GM12865 (cell line): Measurements from ENCODE around the gene IFI44L.

Experiments
- DNase-seq: peaks from one replicate; pipeline ENCODE4 v3.0.0; 2010; ENCODE audit warnings: low read depth
- H3K4me3 ChIP-seq: 2 replicates; pipeline ENCODE4 v1.5.1; 2011; ENCODE audit warnings: mild to moderate bottlenecking, low read depth, low read length, control low read depth
- CTCF ChIP-seq: IDR thresholded peaks from 2 replicates; pipeline ENCODE4 v1.5.1; 2011; ENCODE audit warnings: low read length, control low read depth, low read depth, inconsistent platforms; ENCODE audit not compliant: insufficient read depth; ENCODE audit errors: missing control alignments

The IFI44L gene

DNA sequence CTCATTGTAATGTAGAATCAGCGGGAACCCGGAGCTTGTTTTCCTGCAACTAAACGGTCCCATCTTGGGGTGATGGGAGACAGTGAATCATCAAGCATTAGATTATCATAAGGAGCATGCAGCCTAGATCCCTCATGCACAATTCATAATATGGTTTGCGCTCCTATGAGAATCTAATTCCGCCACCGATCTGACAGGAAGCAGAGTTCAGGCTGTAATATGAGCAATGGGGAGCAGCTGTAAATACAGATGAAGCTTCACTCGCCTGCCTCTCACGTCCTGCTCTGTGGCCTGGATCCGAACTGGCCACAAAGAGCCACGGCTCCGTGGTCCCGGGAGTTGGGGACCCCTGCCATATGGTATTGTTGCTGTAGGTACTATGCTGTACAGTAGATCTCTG lies 31.0 kb downstream of the IFI44L start:
- H3K4me3 ChIP-seq, result peak overlapping the region; percentile 81
- TF ChIP-seq CTCF, result no peak
- no peak for DNase-seq

DNA sequence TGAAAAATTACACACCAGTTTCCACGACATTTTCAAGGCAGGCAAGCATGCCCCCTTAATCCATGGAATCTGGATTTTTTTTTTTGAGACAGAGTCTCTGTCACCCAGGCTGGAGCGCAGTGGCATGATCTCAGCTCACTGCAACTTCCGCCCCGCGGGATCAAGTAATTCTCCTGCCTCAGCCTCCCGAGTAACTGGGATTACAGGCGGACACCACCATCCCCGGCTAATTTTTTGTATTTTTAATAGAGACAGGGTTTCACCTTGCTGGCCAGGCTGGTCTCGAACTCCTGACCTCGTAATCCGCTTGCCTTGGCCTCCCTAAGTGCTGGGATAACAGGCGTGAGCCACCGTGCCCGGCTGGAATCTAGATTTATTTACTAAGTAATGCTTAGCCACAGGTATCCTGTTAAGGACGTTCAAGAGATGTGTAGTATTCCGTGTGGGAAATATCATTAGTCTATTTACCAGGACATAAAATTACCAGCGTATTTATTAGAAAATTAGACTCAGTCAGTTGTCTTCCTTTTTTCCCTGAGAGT lies 31.8 kb downstream of the IFI44L start:
- H3K4me3 ChIP-seq, result peak overlapping the region; percentile 81
- TF ChIP-seq CTCF, result no peak
- DNase-seq, result no peak

GRCh38 chr1:78658901-78659300 lies 38.7 kb downstream of the IFI44L start:
- H3K4me3 ChIP-seq, result no peak overlapping the region
- no peak for TF ChIP-seq CTCF
- no peak for DNase-seq

DNA sequence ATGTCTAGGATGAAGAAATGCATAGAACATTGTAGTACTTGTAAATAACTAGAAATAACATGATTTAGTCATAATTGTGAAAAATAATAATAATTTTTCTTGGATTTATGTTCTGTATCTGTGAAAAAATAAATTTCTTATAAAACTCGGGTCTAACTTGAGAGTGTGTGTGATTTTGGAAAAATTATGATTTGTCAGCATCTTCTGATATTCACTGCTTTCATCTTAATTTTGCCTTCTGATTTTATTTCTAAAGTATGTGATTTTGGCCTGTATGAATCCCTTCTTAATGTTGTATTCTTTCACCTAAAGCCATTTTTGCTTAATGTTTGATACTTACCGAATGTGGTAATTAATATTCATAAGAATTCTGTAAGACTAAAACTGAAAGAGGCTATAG lies 43.7 kb downstream of the IFI44L start:
- TF ChIP-seq CTCF, result no peak
- no peak for DNase-seq
- H3K4me3 ChIP-seq, result no peak overlapping the region

DNA sequence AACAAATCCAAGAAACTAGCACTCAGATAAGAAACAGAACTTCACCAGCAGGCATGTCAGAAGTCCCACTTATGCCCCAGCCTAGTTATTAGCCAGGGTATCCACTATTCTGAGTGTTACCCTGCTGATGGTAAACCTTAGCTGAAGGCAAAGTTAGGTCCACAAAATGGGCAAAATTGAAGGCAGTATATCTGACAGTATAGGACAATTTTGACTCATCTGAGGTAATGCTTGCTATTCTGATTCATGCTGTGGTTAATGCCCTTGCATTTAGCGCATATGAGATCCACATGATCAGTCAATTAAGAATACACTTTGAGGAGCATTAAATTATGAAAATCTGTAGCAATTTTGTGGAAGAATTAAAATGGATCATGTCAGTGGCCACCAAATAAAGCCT lies 44.5 kb downstream of the IFI44L start:
- TF ChIP-seq CTCF, result no peak
- H3K4me3 ChIP-seq, result no peak overlapping the region
- DNase-seq, result no peak

DNA sequence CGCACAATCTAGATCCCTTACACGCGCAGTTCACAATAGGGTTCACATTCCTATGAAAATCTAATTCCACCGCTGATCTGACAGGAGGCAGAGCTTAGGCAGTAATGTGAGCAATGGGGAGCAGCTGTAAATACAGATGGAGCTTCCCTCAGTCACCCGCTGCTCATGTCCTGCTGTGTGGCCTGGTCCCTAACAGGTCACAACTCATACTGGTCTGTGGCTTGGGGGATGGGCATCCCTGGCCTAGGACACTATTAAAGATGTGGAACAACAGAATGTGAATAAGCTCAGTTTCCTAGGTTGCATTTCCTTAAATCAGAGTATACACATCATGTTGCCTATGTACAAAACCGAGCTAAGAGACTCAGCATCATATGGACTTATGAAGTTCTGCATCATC lies 45.6 kb downstream of the IFI44L start:
- no peak for TF ChIP-seq CTCF
- DNase-seq, result no peak
- H3K4me3 ChIP-seq, result no peak overlapping the region

DNA sequence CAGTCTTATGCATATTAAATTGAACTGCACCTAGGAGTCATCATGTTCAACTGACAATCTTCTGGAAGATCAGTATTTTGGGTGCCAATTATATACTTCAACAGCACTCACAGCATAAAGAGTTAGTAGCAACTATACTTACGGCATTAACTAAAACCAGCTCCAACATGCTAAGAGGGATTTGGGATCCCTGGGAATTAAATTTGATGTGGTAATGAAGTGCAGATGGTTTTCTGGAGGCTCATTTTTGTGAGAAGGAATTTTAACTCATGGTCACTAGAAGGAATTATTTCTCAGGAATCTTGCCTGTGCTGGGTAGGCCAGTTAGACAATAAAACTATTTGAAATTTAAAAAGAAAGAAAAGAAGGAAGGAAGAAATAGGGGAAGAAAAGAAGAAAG lies 47.7 kb downstream of the IFI44L start:
- TF ChIP-seq CTCF, result no peak
- DNase-seq, result no peak
- no peak overlapping the region for H3K4me3 ChIP-seq
